Stimulated activated CD8-positive, alpha-beta memory T cell treated with anti-CD3 and anti-CD28 coated beads, Interleukin-2, amount 100 ng/mL, for 48 hours (primary cell): ENCODE data around the gene FARP2.

ENCODE experiments used
- DNase-seq, 2 donors: peaks; one replicate each; pipeline ENCODE4 v3.0.0-alpha.2; 2020; ENCODE audit warnings: low read depth in 2 of 2

FARP2 gene

GRCh38 chr2:241459520-241459919 lies 103.4 kb downstream of the FARP2 start:
- DNase-seq = no peak

DNA sequence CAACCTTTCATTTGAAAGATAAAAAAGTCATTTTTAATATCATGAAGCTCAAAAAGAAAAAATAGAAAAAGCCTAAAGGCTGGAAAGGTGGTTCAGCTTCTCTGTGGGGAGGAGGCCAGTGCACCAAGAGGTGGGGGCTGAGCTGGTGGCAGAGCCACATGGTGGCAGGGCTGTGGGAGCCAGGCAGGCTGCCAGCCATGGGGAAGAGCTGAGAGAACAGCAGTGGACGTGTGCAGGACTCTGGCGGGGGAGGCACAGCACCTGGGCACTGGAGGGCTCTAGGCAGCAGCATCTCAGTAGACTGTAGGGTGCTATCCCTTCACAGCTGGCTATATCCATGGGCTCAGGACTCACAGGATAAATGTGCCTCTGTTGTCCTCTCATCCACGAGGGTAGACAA lies 104.5 kb downstream of the FARP2 start:
- no peak for DNase-seq

- no peak for DNase-seq
Observed at GRCh38 chr2:241461693-241462677, 105.9 kb downstream of the FARP2 start.

GRCh38 chr2:241463276-241464135 lies 107.4 kb downstream of the FARP2 start:
- DNase-seq = no peak

DNA sequence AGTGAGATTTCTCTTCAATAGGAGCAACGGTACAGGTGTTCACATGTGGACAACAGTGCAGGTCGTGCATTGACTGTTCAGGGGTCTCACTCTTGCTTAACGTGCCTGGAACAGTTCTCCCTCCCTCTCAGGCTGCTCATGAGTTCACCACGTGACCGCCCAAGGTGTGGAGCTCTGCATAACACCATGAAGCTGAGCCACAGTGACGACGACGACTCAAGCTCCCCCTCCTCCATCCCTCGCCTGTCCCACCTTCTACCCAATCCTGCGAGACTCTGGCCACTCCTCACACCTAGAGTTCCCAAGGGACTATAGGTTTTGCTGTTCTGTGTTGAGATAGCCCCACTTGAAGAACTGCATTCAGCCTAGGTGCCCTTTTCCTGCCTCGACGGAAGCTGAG lies 109.5 kb downstream of the FARP2 start:
- no peak for DNase-seq

- no peak for DNase-seq
Observed at GRCh38 chr2:241466230-241466629, 110.1 kb downstream of the FARP2 start.

GRCh38 chr2:241467777-241468475 lies 111.8 kb downstream of the FARP2 start:
- no peak for DNase-seq

- no peak for DNase-seq
Observed at GRCh38 chr2:241468476-241468781, 112.3 kb downstream of the FARP2 start.

DNA sequence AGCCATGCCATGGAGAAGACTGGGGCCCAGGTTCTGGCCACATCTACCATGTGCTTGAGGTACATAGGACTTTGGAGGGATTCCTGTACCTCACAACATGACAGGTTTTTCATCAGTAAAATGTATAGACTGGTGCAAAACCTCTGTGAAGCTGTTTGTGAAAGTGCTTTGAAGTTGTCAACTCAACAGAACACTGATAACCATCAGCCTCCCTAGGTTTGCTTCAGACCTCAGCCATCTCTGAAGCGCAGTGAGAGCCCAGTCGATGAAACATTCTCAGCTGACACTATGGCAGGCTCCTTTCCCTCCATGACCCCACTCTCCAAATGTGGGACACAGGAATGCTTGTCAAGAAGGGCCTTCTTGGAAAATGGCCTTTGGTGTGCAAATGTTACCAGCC lies 113.7 kb downstream of the FARP2 start:
- DNase-seq = no peak

DNA sequence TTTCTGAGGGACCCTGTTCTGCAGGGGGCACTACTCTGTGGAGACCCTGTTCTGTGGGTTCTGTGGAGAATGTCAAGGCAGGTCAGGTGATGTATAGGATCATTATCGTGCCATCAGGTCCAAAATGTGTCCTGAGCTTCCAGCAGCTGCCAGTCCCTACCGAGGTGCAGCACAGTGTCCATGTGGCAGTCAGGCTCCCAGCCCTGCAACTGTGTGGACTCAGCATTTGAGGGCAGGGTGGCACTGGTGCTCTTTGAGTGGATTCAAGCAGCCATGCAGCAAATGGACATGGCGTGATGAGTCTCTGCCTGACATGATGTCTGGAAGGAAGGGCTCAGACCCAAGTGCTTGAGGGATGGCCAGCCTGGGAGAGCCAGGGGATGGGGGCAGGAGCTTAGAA lies 117.3 kb downstream of the FARP2 start:
- no peak for DNase-seq

DNA sequence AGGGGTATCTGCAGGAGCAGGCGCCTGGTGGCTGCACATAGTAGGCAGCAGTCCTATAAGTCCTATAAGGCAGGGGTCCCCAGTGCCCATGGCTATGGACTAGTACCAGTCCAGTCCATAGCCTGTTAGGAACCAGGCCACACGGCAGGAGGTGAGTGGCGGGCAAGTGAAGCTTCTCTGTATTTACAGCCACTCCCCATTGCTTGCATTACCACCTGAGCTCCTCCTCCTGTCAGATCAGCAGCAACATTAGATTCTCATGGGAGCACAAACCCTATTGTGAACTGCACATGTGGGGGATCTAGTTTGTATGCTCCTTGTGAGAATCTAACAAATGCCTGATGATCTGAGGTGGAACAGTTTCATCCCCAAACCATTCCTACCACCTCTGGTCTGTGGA lies 119.2 kb downstream of the FARP2 start:
- no peak for DNase-seq

DNA sequence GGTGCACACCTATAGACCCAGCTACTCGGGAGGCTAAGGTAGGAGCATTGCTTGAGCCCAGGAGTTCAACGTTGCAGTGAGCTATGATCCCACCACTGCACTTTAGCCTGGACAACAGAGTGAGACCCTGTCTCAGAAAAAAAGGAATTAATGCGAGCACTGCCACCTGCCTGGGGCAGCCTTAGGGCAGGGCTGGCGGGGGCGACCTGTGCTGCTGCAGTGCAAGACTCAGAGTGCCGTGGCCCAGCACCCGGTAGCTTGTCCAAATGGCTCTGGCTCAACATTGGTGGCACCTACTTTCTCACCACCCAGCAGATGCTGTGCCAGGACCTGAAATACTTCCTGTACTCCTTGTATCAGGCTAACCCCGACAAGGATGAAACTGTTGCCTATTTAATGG lies 122.1 kb downstream of the FARP2 start:
- DNase-seq = no peak

- no peak for DNase-seq
Observed at GRCh38 chr2:241479026-241479898, 123.2 kb downstream of the FARP2 start.

GRCh38 chr2:241481687-241482086 lies 125.6 kb downstream of the FARP2 start:
- DNase-seq = no peak

DNA sequence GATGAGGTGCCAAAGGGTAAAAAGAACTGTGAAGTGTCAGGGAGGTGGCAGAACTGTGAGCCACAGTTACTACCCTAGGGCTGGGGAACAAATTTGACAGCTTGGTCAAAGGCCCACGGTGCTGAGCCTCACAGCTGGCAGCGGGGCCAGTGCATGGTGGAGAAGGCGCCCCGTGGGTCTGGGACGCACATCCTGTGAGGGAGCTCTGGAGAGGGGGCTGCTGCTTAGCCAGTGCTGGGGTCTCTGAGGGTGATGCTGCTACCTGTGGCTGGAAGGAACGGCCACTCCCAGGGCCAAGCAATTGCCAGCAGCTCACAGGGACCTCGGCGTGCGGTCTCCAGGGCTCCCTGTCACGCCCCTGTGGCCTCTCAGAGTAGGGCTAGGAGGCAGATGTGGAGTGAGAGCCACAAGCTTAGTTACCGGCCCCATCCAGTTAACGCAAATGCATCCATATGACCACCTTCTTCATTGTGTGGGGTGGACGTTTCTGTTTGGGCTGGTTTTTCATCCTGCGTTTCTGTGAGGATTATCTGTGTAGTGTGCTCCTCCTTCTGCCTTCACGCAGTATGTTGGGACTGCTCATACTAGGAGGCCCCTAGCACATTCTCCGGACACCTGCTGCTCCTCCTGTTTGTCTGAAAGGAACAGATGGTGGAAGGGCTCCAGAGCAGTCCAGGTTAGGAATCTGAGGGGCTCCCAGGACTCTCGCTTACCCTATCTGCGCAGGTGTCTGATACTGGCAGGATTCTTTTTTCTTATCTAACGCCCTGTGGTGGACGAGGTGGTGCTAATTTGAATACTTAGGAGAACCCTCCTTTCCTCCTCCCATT lies 126.3 kb downstream of the FARP2 start:
- no peak for DNase-seq

GRCh38 chr2:241483305-241483704 lies 127.2 kb downstream of the FARP2 start:
- DNase-seq = no peak

DNA sequence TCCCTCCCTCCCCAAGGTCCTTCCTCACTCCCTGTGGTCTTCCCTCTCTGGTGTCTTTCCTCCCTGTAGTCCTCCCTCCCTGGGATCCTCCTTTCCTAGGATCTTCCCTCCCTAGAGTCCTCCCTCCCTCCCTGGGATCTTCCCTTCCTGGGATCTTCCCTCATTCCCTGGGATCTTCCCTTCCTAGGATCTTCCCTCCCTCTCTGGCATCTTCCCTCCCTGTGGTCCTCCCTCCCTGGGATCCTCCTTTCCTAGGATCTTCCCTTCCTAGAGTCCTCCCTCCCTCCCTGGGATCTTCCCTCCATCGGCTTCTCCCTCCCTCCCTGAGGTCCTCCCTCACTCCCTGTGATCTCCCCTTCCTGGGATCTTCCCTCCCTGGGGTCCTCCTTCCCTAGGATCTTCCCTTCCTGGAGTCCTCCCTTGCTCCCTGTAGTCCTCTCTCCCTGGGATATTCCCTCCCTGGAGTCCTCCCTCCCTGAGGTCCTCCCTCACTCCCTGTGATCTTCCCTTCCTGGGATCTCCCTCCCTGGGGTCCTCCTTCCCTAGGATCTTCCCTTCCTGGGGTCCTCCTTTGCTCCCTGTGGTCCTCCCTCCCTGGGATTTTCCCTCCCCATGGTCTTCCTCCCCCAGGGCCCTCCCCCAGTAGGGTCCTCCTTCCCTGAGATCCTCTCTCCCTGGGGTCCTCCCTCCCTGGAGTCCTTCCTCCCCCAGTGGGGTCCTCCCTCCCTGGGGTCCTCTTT lies 129.3 kb downstream of the FARP2 start:
- no peak for DNase-seq

GRCh38 chr2:241489088-241489487 lies 133.0 kb downstream of the FARP2 start:
- no peak for DNase-seq
